NCI-H2227 treated with DMSO at 0.1 percent for 48 hours (cell line): ENCODE data around the gene PIANP.
A peak's percentile ranks its signal among the peaks of the same experiment; 100 is the strongest.

Experiments
- DNase-seq: peaks from one replicate; lab custom pipeline; 2025; lab: John Stamatoyannopoulos, UW

The PIANP gene

GRCh38 chr12:6703631-6704030 is 3.0 kb upstream of the PIANP start:
- peak; percentile 30 for DNase-seq

- no peak for DNase-seq
These were observed 608 bp upstream of the PIANP start for GRCh38 chr12:6701078-6701768.

GRCh38 chr12:6699989-6700645 is 498 bp downstream of the PIANP start:
- no peak for DNase-seq

DNA sequence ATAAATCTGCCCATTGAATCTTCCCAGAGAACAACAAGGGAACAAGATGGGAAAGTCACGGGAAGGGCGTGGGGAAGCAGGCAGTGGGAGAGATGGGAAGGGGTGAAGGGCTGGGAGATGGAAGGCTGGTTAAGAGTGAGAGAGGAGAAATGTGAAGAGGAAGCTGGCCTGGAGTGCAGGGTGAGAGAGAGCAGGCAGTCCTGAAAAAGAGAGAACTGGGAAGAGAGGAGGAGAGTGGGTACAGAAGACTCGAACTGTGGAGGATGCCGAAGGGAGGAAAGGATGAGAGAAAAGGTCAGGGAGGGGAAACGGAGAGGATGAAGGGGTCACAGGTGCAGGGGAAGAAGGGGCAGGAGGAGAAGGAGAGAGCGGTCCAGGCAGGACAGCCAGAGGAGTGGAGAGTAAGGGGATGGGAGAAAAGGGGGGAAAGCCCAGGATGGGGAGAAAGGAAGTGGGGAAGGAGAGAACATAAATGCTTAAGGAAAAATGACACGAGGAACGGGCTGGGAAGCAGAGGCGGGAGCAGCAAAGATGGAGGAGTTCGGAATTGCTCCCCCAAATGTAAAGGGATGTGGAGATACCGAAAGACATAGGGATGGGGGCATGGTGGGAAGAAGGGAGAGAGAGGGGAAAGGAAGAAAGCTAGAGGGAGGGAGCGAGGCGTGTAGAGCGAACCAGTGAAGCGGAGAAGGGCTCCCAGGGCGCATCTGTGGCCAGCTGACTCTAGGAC is 1.2 kb downstream of the PIANP start:
- DNase-seq: no peak

GRCh38 chr12:6698352-6699046 is 2.1 kb downstream of the PIANP start:
- no peak for DNase-seq

DNA sequence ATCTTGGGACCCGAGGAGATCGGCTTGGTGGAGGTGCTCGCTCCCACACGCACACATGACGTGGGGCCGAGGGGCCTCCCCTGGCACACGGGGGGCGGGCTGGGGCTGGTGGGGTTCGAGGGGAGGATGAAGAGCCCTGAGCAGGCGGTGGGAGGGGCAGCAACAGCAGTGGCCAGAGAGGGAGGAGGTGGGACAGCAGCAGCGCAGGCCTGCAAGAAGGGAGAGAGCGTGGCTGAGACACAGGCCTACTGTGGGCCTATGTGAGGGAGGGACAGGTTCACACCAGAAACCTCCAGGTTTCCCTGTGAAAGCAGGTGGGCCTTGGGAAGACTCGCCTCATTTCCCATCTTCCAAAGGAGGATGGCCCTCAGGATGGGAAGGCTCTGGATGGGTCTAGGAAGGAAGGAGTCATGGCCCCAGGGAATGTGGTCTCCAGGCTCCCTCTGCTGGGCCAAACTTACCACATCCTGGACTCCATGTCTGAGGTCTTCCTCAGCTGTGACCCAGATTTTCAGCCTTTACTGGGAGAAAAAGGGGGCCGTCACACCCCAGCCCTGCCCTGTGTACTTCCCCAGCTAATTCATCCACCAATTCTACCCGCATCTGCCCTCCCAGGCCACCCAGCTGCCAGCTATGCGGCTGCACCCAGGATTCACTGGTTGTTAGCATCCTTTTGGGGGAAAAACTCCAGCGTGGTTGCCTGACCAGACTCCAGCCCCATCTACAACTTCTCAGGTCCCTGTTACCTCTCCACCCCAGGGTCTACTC is 2.8 kb downstream of the PIANP start:
- DNase-seq: peak; percentile 28

DNA sequence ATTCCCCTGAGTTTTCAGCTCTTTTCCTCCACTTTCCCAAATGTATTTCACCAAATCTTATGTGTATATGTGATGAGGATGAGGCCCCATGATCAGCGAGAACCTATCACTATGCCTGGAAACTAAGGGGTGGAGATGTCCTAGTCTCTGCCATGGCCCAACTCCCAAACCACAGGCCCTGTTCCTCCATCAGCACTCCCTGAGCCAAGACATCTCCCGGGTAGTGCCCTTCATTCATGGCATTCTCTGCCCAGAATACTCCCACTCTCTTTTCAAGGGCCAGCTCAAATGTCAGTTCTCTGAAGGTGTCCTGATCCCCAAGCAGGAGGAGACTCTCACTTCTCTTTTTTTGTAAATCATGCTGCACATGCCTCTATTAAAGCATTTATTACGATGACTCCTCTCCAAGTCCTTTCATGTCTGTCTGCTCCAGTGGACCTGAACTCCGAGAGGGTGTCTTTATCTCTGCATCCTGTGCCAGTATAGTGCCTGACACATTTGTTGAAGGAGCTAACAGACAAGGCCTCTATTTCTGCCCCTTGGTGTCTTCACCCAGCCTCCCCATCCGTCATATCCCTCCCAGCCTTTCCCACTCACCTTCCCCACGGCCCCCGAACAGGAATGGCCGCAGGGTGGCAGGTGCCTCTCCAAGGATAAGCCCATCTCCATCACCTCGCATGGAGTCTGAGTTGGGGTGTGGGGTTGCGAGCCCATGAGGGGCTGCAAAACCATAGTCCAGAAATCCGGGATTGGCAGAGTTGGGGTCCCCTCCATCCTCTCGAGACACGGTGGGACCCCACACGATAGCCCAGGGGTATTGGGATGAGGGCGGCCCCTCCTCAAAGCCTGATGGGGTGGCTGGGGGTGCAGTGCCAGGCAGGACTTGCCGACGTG is 3.7 kb downstream of the PIANP start:
- DNase-seq: no peak

DNA sequence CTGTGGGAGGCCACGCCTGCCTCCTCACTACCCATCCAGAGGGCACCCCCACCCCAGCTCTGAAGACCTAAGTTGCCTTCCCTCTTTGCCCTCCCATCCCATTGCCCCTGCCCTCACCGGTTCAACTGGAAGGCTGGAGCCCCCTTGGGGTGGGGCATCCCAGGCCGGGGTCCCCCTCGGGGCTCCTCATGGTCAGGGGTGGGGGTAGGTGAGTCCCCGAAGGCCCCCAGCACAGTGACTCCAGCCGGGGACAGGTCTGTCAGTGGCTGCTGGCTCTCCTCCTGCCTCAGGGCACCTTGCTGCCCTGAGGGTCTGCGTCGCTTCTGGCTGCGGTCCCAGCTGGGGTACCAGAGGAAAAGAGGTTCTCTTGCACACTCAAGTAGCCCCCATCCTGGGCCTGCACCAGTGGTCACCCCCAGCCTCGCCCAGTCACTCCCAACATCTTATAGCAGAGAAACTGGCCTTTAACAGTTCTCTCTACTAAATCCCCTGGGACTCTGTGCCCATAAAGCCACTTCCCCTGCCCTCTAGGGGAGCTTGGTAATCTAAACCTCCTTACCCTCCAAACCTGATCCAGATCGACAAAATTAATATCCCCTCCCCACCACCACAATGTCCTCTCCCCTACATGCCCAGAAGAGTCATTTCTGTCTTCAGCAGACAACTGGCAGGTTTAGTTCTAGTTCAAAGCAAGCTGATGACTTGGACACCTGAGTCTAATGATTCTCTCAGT is 5.1 kb downstream of the PIANP start:
- DNase-seq: no peak

GRCh38 chr12:6694701-6695100 is 5.9 kb downstream of the PIANP start:
- DNase-seq: no peak

DNA sequence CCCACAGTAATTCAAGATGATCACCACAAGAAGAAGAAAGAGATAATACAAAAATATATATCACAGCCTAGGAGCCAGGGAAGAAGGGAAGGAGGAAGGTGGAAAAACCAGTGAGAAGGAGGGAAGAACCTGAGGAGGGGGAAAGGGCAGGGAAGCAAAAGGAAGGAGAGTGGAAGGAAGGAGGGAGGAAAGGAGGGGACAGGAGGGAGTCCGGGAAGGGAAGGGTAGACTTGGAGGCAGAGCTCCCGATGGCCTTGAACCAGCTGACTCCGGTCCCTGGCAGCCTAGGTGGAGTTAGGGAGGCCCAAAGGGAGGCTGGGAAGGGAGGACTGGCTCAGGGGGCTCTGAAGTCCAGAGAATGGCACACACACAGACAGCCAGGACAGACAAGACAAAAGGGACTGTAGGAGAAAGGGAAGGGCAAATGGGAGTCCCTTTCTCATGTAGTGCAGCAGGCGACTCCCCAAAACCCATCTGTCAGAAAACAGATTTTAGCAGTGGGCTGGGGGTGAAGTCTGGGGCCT is 6.7 kb downstream of the PIANP start:
- no peak for DNase-seq

DNA sequence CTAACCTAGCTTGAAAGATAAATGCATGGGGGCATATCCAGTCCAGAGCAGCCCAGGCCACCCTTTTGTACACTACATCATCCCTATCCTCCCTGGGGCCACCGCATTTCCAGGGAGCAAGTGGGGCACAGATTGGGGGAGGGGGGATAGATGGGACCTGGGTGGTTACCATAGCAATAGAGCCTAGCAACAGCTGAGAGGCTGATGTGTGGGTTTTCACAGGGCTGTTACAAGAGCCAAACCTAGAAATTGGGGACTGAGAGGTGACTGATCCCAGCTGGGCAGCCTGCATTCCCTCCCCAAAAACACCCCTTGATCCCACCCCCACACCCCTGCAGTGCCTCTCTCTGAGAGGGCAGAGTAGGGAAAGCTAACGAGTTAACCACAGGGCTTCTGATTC is 7.7 kb downstream of the PIANP start:
- DNase-seq: no peak

DNA sequence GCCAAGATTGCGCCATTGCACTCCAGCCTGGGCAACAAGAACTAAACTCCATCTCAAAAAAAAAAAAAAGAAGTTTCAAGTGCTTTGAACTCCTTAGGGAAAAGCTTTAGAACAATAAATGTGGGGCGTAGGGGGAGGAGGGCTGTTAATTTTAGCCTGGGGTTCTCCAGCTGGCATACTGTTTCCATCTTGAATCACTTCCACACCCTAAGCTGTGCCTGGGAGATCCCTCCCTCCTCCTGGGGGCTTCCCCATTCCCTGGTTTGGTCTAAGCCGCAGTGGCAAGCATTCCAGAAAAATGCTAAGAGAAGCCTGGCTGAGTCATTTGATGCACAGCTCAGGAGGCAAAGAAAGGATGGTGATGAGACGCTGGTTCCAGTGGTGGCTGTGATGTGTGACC is 9.1 kb downstream of the PIANP start:
- no peak for DNase-seq

GRCh38 chr12:6688999-6689882 is 11.4 kb downstream of the PIANP start, which contains the start of gene ZNF384:
TSS of gene ZNF384 (minus strand) at chr12:6689375. CDS start at chr12:6679520, 9,855 bp downstream.
- peak; percentile 95 for DNase-seq

DNA sequence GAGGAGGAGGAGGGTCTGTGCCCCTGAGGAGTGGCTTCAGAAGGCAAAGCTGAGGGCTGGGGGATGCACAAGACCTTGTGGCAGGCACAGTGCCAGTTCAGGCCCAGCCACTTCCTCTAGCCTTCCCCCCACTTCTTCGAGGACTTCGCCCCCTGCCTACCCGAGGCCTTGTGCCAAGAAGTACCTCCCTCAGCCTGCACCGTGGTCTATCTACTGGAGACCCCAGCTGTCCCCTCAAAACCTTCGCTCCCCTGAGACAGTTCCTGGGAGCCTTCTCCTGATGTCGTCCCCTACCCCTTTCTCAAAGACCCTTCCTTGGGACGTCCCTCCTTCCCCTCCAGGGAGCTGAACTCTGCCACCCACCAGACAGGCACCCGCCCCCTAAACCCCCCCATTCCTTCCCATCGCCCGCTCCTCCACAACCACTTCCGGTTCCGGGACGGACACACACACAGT is 12.0 kb downstream of the PIANP start:
- no peak for DNase-seq

DNA sequence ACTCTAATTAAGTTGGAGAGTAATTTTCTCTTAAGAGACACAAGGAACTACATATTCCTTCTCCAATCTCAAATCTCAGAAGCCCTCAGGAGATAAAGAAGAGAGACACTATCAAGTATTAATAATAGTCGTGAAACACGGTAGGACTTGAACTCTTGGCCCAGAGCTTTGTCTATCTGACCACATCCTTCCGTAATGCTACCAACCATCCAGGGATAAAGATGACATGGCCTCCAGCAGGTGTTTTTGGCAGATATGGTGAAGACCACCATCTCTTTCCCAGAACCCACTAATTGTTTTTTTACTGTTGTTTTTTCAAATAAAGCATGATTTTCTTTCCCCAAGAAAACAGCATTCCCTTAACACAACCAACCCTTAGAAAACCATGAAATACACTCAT is 14.8 kb downstream of the PIANP start:
- no peak for DNase-seq

- DNase-seq: peak; percentile 18
These were observed 16.0 kb downstream of the PIANP start for GRCh38 chr12:6684609-6685008.

DNA sequence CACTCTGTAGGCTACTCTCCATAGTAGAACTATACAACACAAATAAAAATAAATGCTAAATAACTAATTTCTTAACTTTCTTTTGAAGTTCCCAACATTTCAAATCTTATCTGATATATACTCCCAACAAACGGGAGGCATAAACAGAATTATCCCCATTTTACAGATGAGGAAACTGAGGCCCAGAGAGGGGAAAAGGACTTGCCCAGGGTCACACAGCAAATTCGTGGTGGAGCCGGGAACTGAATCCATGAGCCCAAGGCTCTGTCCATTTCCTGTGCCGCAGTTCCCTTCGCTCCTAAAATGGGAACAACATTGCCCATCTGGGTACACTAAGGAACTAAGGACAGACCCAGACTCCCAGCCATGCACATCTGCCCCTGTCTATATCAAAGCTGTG is 23.7 kb downstream of the PIANP start:
- DNase-seq: no peak

DNA sequence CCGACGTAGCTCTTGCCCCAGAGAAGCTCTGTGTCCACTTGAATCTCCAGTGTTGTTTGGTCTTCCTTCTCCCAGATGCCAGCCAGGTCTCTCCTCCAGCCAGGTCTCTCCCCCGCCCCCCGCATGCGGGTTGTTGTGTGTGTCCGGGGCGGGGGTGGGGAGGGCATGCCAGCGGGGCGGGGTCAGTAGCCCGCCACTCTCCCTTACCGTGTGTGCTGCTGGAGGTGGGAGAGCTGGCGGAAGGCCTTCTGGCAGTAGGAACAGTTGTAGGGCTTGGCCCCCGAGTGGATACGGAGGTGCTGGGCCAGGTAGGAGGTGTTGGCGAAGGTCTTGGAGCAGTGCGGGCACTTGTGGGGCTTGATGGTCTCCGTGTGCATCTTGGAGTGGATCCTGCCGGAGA is 28.5 kb downstream of the PIANP start:
- DNase-seq: no peak
